ENCODE data around the gene ACHE. TPM values are rescaled to one million over a fixed set of nuclear protein-coding genes. Genes with fewer than 3 reads are reported as not detected.

The ACHE gene
- polyA plus RNA-seq, 1 donor: 7.4 TPM

- DNase-seq: no peak
- Histone ChIP-seq H3K27me3 (ENCODE audit: control insufficient read depth, insufficient read depth, low read length) (peaks cover 31% of the 10 kb centered on the region), H3K27ac (ENCODE audit: low read length) (no peak overlapping the region), H3K36me3 (ENCODE audit: control insufficient read depth, insufficient read depth, low read length) (peaks cover 21% of the 10 kb centered on the region), H3K4me3 (ENCODE audit: low read length) (no peak overlapping the region), H3K4me1 (ENCODE audit: control insufficient read depth, insufficient read depth, low read length) (peaks cover 43% of the 10 kb centered on the region), H3K9me3 (ENCODE audit: control insufficient read depth, low read depth, low read length) (peaks cover 11% of the 10 kb centered on the region)
- 74% methylated on average over 2 of the region's 8 CpGs for WGBS (ENCODE audit: insufficient coverage, low lambda C conversion rate)
Observed at GRCh38 chr7:100891568-100892247, 4.0 kb downstream of the ACHE start.

- Histone ChIP-seq H3K4me3 (ENCODE audit: low read length) (peak overlapping the region; percentile 50), H3K9me3 (ENCODE audit: control insufficient read depth, low read depth, low read length) (peaks cover 5% of the 10 kb centered on the region), H3K36me3 (ENCODE audit: control insufficient read depth, insufficient read depth, low read length) (peaks cover 29% of the 10 kb centered on the region), H3K4me1 (ENCODE audit: control insufficient read depth, insufficient read depth, low read length) (peaks cover 35% of the 10 kb centered on the region), H3K27me3 (ENCODE audit: control insufficient read depth, insufficient read depth, low read length) (peaks cover 23% of the 10 kb centered on the region), H3K27ac (ENCODE audit: low read length) (peak overlapping the region; percentile 83)
- 43% methylated on average over 6 of the region's 43 CpGs for WGBS (ENCODE audit: insufficient coverage, low lambda C conversion rate)
- no peak for DNase-seq
Observed at GRCh38 chr7:100890653-100891567, 4.8 kb downstream of the ACHE start.

- peaks cover 30% of the 10 kb centered on the region for H3K4me1 ChIP-seq (ENCODE audit: control insufficient read depth, insufficient read depth, low read length)
- peak within 1 kb of the TSS; percentile 56 for H3K4me3 ChIP-seq (ENCODE audit: low read length)
- peaks cover 46% of the 10 kb centered on the region for H3K36me3 ChIP-seq (ENCODE audit: control insufficient read depth, insufficient read depth, low read length)
- H3K9me3 ChIP-seq (ENCODE audit: control insufficient read depth, low read depth, low read length): no peaks in the 10 kb centered on the region
- H3K27me3 ChIP-seq (ENCODE audit: control insufficient read depth, insufficient read depth, low read length): peaks cover 11% of the 10 kb centered on the region
- DNase-seq: no peak
- WGBS (ENCODE audit: insufficient coverage, low lambda C conversion rate): no CpG with 5 or more reads among the region's 73 CpGs
- peak within 1 kb of the TSS; percentile 83 for H3K27ac ChIP-seq (ENCODE audit: low read length)
Observed at GRCh38 chr7:100888988-100889750, 6.5 kb downstream of the ACHE start, which contains the start of gene UFSP1. Gene UFSP1, minus strand, starts transcription at chr7:100889715. Its CDS starts 444 bp downstream, at chr7:100889271.

- Histone ChIP-seq H3K4me3 (ENCODE audit: low read length) (peak overlapping the region; percentile 56), H3K36me3 (ENCODE audit: control insufficient read depth, insufficient read depth, low read length) (peaks cover 53% of the 10 kb centered on the region), H3K27ac (ENCODE audit: low read length) (peak overlapping the region; percentile 81), H3K27me3 (ENCODE audit: control insufficient read depth, insufficient read depth, low read length) (peaks cover 9% of the 10 kb centered on the region), H3K4me1 (ENCODE audit: control insufficient read depth, insufficient read depth, low read length) (peaks cover 30% of the 10 kb centered on the region), H3K9me3 (ENCODE audit: control insufficient read depth, low read depth, low read length) (no peaks in the 10 kb centered on the region)
- WGBS (ENCODE audit: insufficient coverage, low lambda C conversion rate): 40% methylated on average over 1 of the region's 18 CpGs
- DNase-seq: peak in 1 of 2 donors; percentile 72
Observed at GRCh38 chr7:100888291-100888987, 7.2 kb downstream of the ACHE start.

GRCh38 chr7:100887516-100888290, 8.0 kb downstream of the ACHE start:
- H3K4me3 ChIP-seq (ENCODE audit: low read length): no peak overlapping the region
- WGBS (ENCODE audit: insufficient coverage, low lambda C conversion rate): no CpG with 5 or more reads among the region's 21 CpGs
- peaks cover 30% of the 10 kb centered on the region for H3K4me1 ChIP-seq (ENCODE audit: control insufficient read depth, insufficient read depth, low read length)
- no peak for DNase-seq
- no peak overlapping the region for H3K27ac ChIP-seq (ENCODE audit: low read length)
- H3K36me3 ChIP-seq (ENCODE audit: control insufficient read depth, insufficient read depth, low read length): peaks cover 61% of the 10 kb centered on the region
- peaks cover 9% of the 10 kb centered on the region for H3K27me3 ChIP-seq (ENCODE audit: control insufficient read depth, insufficient read depth, low read length)
- no peaks in the 10 kb centered on the region for H3K9me3 ChIP-seq (ENCODE audit: control insufficient read depth, low read depth, low read length)

- H3K4me1 ChIP-seq (ENCODE audit: control insufficient read depth, insufficient read depth, low read length): peaks cover 30% of the 10 kb centered on the region
- H3K36me3 ChIP-seq (ENCODE audit: control insufficient read depth, insufficient read depth, low read length): peaks cover 67% of the 10 kb centered on the region
- H3K4me3 ChIP-seq (ENCODE audit: low read length): no peak overlapping the region
- H3K27ac ChIP-seq (ENCODE audit: low read length): no peak overlapping the region
- WGBS (ENCODE audit: insufficient coverage, low lambda C conversion rate): 93% methylated on average over 3 of the region's 25 CpGs
- no peak for DNase-seq
- H3K9me3 ChIP-seq (ENCODE audit: control insufficient read depth, low read depth, low read length): no peaks in the 10 kb centered on the region
- H3K27me3 ChIP-seq (ENCODE audit: control insufficient read depth, insufficient read depth, low read length): peaks cover 7% of the 10 kb centered on the region
Observed at GRCh38 chr7:100886936-100887515, 8.7 kb downstream of the ACHE start.

- Histone ChIP-seq H3K9me3 (ENCODE audit: control insufficient read depth, low read depth, low read length) (no peaks in the 10 kb centered on the region), H3K27me3 (ENCODE audit: control insufficient read depth, insufficient read depth, low read length) (peaks cover 6% of the 10 kb centered on the region), H3K4me1 (ENCODE audit: control insufficient read depth, insufficient read depth, low read length) (peaks cover 30% of the 10 kb centered on the region), H3K36me3 (ENCODE audit: control insufficient read depth, insufficient read depth, low read length) (peaks cover 74% of the 10 kb centered on the region), H3K4me3 (ENCODE audit: low read length) (no peak overlapping the region), H3K27ac (ENCODE audit: low read length) (no peak overlapping the region)
- no peak for DNase-seq
- WGBS (ENCODE audit: insufficient coverage, low lambda C conversion rate): no CpG with 5 or more reads among the region's 27 CpGs
Observed at GRCh38 chr7:100886142-100886935, 9.3 kb downstream of the ACHE start.

- WGBS (ENCODE audit: insufficient coverage, low lambda C conversion rate): no CpG with 5 or more reads among the region's 22 CpGs
- peaks cover 23% of the 10 kb centered on the region for H3K4me1 ChIP-seq (ENCODE audit: control insufficient read depth, insufficient read depth, low read length)
- H3K27me3 ChIP-seq (ENCODE audit: control insufficient read depth, insufficient read depth, low read length): no peaks in the 10 kb centered on the region
- H3K9me3 ChIP-seq (ENCODE audit: control insufficient read depth, low read depth, low read length): no peaks in the 10 kb centered on the region
- H3K27ac ChIP-seq (ENCODE audit: low read length): no peak overlapping the region
- peaks cover 82% of the 10 kb centered on the region for H3K36me3 ChIP-seq (ENCODE audit: control insufficient read depth, insufficient read depth, low read length)
- no peak overlapping the region for H3K4me3 ChIP-seq (ENCODE audit: low read length)
- DNase-seq: no peak
Observed at GRCh38 chr7:100885440-100886141, 10.1 kb downstream of the ACHE start.
